Measurements from ENCODE around the gene E2F8.

Gene E2F8

DNA sequence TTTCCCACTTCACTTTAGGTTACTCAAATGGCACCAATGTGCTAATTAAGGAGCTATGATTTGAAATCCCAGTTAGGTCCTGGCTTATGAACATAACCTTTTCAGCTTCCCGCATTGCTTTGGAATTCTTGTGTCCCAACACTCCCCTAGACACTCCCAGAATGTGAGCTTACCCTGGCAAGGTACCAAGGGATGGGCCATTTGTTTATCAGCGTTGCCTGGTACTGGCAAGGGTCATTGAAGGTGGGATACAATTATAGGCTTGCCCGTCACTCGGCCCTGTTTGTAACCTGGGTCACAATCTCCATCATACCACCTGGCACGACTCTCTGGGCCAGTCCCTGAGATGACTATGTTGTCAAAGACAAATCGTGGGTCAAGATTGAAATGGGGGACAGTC is 44.3 kb downstream of the E2F8 start:
- peaks cover 4% of the 10 kb centered on the region for H3K4me1 ChIP-seq (ENCODE audit: insufficient read depth, low read length)
- H3K9me3 ChIP-seq (ENCODE audit: low read length): no peaks in the 10 kb centered on the region

GRCh38 chr11:19194620-19195308 is 46.0 kb downstream of the E2F8 start:
- Histone ChIP-seq H3K9me3 (ENCODE audit: low read length) (no peaks in the 10 kb centered on the region), H3K36me3 (ENCODE audit: insufficient read depth, low read length) (no peaks in the 10 kb centered on the region), H3K27me3 (ENCODE audit: control insufficient read depth in 1 of 2, insufficient read depth in 2 of 2, low read length in 2 of 2) (no peaks in the 10 kb centered on the region), H3K4me1 (ENCODE audit: insufficient read depth, low read length) (no peaks in the 10 kb centered on the region), H3K27ac (ENCODE audit: low read depth, low read length) (no peak overlapping the region), H3K4me3 (ENCODE audit: low read depth in 1 of 2, low read length in 2 of 2) (no peak overlapping the region), H3K9ac (ENCODE audit: low read length) (no peak overlapping the region)

More for the DNA sequence above, 44.3 kb downstream of the E2F8 start:
- Histone ChIP-seq H3K27me3 (ENCODE audit: control insufficient read depth in 1 of 2, insufficient read depth in 2 of 2, low read length in 2 of 2) (no peaks in the 10 kb centered on the region), H3K36me3 (ENCODE audit: insufficient read depth, low read length) (no peaks in the 10 kb centered on the region), H3K27ac (ENCODE audit: low read depth, low read length) (no peak overlapping the region), H3K9ac (ENCODE audit: low read length) (no peak overlapping the region), H3K4me3 (ENCODE audit: low read depth in 1 of 2, low read length in 2 of 2) (no peak overlapping the region)

DNA sequence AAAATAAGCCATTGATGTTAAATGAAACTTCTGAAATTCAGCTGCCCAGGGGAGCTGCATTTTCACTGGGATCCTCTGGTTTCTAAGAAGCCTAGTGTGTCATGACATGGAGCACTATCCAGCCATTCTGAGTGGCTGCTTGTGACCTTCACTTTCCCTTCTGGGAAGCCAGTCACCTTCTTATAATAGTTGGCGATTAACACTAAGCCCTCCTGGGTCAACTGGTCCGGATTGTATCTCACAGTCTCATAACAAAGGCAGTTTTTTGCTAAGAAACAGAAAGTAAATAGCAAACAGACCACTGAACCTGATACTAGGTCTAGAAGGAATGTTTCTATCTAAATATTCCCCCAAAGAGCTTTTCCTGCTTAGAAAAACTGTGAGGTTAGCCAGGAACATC is 46.8 kb downstream of the E2F8 start:
- no peaks in the 10 kb centered on the region for H3K27me3 ChIP-seq (ENCODE audit: control insufficient read depth in 1 of 2, insufficient read depth in 2 of 2, low read length in 2 of 2)
- no peaks in the 10 kb centered on the region for H3K9me3 ChIP-seq (ENCODE audit: low read length)
- no peak overlapping the region for H3K27ac ChIP-seq (ENCODE audit: low read depth, low read length)
- H3K4me3 ChIP-seq (ENCODE audit: low read depth in 1 of 2, low read length in 2 of 2): no peak overlapping the region
- H3K36me3 ChIP-seq (ENCODE audit: insufficient read depth, low read length): no peaks in the 10 kb centered on the region
- H3K4me1 ChIP-seq (ENCODE audit: insufficient read depth, low read length): no peaks in the 10 kb centered on the region
- H3K9ac ChIP-seq (ENCODE audit: low read length): no peak overlapping the region

DNA sequence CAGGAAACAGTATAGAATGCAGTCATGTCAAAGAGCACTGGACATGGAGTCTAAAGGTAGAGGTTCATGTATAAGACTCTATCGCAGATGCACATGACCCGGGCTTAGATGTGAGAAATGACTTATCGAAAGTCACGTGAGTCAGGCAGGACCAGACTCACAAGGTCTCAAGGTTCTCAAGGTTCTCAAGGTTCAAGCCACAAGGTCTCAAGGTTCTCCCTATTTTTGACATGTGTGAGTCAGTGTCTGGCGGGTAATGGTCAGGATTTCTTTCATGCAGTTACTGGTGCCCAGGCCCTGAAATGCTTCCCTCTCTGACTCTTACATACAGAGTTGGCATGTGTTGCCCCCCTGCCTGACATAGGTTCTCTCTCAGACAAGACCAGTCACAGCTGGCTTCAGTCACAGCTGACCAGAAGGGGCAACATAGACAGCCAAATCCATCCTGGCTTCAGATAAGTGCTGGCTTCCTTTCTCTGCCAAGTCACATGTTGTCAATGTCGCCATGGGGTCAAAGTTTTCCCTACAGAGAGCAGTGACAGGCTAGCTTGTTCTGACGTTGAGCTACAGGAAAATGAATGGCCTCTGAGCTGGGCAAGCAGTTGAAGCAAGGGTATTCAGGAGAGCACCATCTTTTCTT is 49.1 kb downstream of the E2F8 start:
- no peaks in the 10 kb centered on the region for H3K4me1 ChIP-seq (ENCODE audit: insufficient read depth, low read length)
- H3K27ac ChIP-seq (ENCODE audit: low read depth, low read length): no peak overlapping the region
- H3K9me3 ChIP-seq (ENCODE audit: low read length): no peaks in the 10 kb centered on the region
- H3K27me3 ChIP-seq (ENCODE audit: control insufficient read depth in 1 of 2, insufficient read depth in 2 of 2, low read length in 2 of 2): no peaks in the 10 kb centered on the region
- no peak overlapping the region for H3K9ac ChIP-seq (ENCODE audit: low read length)
- no peak overlapping the region for H3K4me3 ChIP-seq (ENCODE audit: low read depth in 1 of 2, low read length in 2 of 2)
- no peaks in the 10 kb centered on the region for H3K36me3 ChIP-seq (ENCODE audit: insufficient read depth, low read length)

DNA sequence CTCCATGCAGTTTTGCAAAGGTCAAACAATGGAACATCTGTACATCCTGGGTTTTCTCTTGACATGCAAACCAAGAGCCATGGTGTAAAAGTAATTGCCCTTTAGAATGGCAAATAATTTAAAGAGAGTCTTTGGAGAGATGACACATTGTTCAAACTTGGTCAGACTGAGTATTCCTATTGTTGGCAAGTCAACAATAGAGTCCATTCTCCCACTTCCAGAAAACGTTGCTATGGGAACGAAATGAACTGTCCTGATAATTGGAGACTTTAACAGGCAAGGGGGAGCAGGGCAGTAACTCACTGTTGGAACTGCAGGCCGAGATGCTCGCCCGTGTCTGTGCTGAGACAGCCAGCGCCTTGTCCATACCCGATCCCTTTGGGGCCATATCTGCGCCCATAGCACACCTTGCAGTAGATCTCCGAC is 52.9 kb downstream of the E2F8 start:
- Histone ChIP-seq H3K27ac (ENCODE audit: low read depth, low read length) (no peak overlapping the region), H3K4me3 (ENCODE audit: low read depth in 1 of 2, low read length in 2 of 2) (no peak overlapping the region), H3K9me3 (ENCODE audit: low read length) (no peaks in the 10 kb centered on the region), H3K4me1 (ENCODE audit: insufficient read depth, low read length) (no peaks in the 10 kb centered on the region), H3K27me3 (ENCODE audit: control insufficient read depth in 1 of 2, insufficient read depth in 2 of 2, low read length in 2 of 2) (no peaks in the 10 kb centered on the region), H3K9ac (ENCODE audit: low read length) (no peak overlapping the region), H3K36me3 (ENCODE audit: insufficient read depth, low read length) (no peaks in the 10 kb centered on the region)

DNA sequence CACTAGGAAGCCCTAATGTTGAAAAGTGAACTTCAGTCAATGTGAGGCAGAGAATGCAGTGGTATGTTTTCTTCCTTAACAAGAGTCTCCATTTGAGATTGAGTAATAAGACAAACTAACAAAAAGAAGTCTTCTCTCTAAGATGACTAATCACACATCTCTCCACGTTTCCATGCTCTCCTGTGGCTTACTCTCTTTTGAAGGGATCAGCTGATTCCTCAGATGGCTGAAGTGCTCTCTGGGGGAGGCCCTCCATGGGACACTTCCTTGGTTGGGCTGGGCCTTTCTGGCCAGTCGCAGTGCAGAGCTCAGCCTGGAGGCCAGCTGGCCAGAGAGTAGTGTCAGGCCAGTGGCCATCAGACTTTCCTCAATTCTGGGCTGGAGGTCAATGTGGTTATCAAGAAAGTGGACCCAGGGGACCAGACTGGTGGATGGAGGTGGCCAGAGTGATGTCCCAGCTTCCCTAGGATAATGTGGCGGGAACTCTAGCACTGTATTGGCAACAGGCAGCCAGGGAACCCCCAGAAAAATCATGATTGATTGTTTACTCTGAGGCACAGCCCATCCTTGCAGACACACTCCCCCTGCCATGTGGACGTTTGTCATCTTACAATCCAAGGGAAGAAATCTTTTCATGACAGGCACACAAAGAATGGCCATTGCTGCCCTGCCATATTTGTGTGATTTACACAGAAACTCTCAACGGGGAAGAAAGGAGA is 53.5 kb downstream of the E2F8 start:
- Histone ChIP-seq H3K27me3 (ENCODE audit: control insufficient read depth in 1 of 2, insufficient read depth in 2 of 2, low read length in 2 of 2) (no peaks in the 10 kb centered on the region), H3K9me3 (ENCODE audit: low read length) (no peaks in the 10 kb centered on the region), H3K9ac (ENCODE audit: low read length) (no peak overlapping the region), H3K4me3 (ENCODE audit: low read depth in 1 of 2, low read length in 2 of 2) (no peak overlapping the region), H3K27ac (ENCODE audit: low read depth, low read length) (no peak overlapping the region), H3K4me1 (ENCODE audit: insufficient read depth, low read length) (no peaks in the 10 kb centered on the region), H3K36me3 (ENCODE audit: insufficient read depth, low read length) (no peaks in the 10 kb centered on the region)

- no peak overlapping the region for H3K27ac ChIP-seq (ENCODE audit: low read depth, low read length)
- no peak overlapping the region for H3K9ac ChIP-seq (ENCODE audit: low read length)
- H3K36me3 ChIP-seq (ENCODE audit: insufficient read depth, low read length): no peaks in the 10 kb centered on the region
- H3K4me3 ChIP-seq (ENCODE audit: low read depth in 1 of 2, low read length in 2 of 2): no peak overlapping the region
- no peaks in the 10 kb centered on the region for H3K4me1 ChIP-seq (ENCODE audit: insufficient read depth, low read length)
- H3K27me3 ChIP-seq (ENCODE audit: control insufficient read depth in 1 of 2, insufficient read depth in 2 of 2, low read length in 2 of 2): no peaks in the 10 kb centered on the region
- no peaks in the 10 kb centered on the region for H3K9me3 ChIP-seq (ENCODE audit: low read length)
These were observed 55.2 kb downstream of the E2F8 start for GRCh38 chr11:19185516-19186052.

DNA sequence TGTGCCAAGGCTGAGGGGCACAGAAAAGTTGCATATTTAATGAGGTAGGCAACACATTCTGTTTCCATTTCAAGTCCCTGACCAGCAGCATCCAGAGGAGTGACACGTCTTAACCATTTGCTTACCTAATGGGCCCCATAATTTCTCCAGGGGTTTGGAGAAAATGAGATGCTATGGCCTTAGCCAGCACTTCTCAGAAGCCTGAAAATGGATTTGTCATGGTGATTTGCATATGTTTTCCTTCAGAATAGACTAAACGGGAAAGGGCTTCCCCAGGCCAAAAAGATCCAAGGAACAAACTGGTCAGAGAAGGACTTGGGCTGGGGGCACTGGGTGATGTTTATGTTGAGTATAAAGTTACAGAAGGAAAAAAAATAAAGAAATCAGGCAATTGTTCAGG is 55.7 kb downstream of the E2F8 start:
- Histone ChIP-seq H3K27me3 (ENCODE audit: control insufficient read depth in 1 of 2, insufficient read depth in 2 of 2, low read length in 2 of 2) (no peaks in the 10 kb centered on the region), H3K27ac (ENCODE audit: low read depth, low read length) (no peak overlapping the region), H3K9ac (ENCODE audit: low read length) (no peak overlapping the region), H3K36me3 (ENCODE audit: insufficient read depth, low read length) (no peaks in the 10 kb centered on the region), H3K4me3 (ENCODE audit: low read depth in 1 of 2, low read length in 2 of 2) (no peak overlapping the region), H3K4me1 (ENCODE audit: insufficient read depth, low read length) (no peaks in the 10 kb centered on the region), H3K9me3 (ENCODE audit: low read length) (no peaks in the 10 kb centered on the region)

GRCh38 chr11:19183646-19184045 is 57.1 kb downstream of the E2F8 start:
- Histone ChIP-seq H3K27me3 (ENCODE audit: control insufficient read depth in 1 of 2, insufficient read depth in 2 of 2, low read length in 2 of 2) (no peaks in the 10 kb centered on the region), H3K9ac (ENCODE audit: low read length) (no peak overlapping the region), H3K9me3 (ENCODE audit: low read length) (no peaks in the 10 kb centered on the region), H3K36me3 (ENCODE audit: insufficient read depth, low read length) (no peaks in the 10 kb centered on the region), H3K4me3 (ENCODE audit: low read depth in 1 of 2, low read length in 2 of 2) (no peak overlapping the region), H3K27ac (ENCODE audit: low read depth, low read length) (no peak overlapping the region), H3K4me1 (ENCODE audit: insufficient read depth, low read length) (no peaks in the 10 kb centered on the region)

GRCh38 chr11:19181531-19182261 is 59.0 kb downstream of the E2F8 start:
- Histone ChIP-seq H3K27me3 (ENCODE audit: control insufficient read depth in 1 of 2, insufficient read depth in 2 of 2, low read length in 2 of 2) (no peaks in the 10 kb centered on the region), H3K9ac (ENCODE audit: low read length) (no peak overlapping the region), H3K4me1 (ENCODE audit: insufficient read depth, low read length) (no peaks in the 10 kb centered on the region), H3K27ac (ENCODE audit: low read depth, low read length) (no peak overlapping the region), H3K36me3 (ENCODE audit: insufficient read depth, low read length) (no peaks in the 10 kb centered on the region), H3K9me3 (ENCODE audit: low read length) (no peaks in the 10 kb centered on the region), H3K4me3 (ENCODE audit: low read depth in 1 of 2, low read length in 2 of 2) (no peak overlapping the region)

GRCh38 chr11:19176629-19177186 is 64.0 kb downstream of the E2F8 start:
- Histone ChIP-seq H3K9ac (ENCODE audit: low read length) (no peak overlapping the region), H3K27ac (ENCODE audit: low read depth, low read length) (no peak overlapping the region), H3K36me3 (ENCODE audit: insufficient read depth, low read length) (peaks cover 12% of the 10 kb centered on the region), H3K4me3 (ENCODE audit: low read depth in 1 of 2, low read length in 2 of 2) (no peak overlapping the region), H3K4me1 (ENCODE audit: insufficient read depth, low read length) (no peaks in the 10 kb centered on the region), H3K27me3 (ENCODE audit: control insufficient read depth in 1 of 2, insufficient read depth in 2 of 2, low read length in 2 of 2) (no peaks in the 10 kb centered on the region), H3K9me3 (ENCODE audit: low read length) (no peaks in the 10 kb centered on the region)
